Peyer's patch (tissue), 4 donors: ENCODE measurements around the gene CNST. TPM values are rescaled to one million over a fixed set of nuclear protein-coding genes. Genes with fewer than 3 reads are reported as not detected.

Experiments used
- DNase-seq, 3 donors: peaks; one replicate each; pipeline ENCODE4 v3.0.0-alpha.2; 2017 to 2019
- H3K27ac ChIP-seq, 4 donors: fragments of 200-600 bp; sonication (generic); one replicate each; pipeline ENCODE4 v1.5.1; 2016 to 2019
- H3K27me3 ChIP-seq, 2 donors: fragments of 200-600 bp; sonication (generic); one replicate each; pipeline ENCODE4 v1.5.1; 2019
- H3K36me3 ChIP-seq, 3 donors: fragments of 200-600 bp; sonication (generic); one replicate each; pipeline ENCODE4 v1.5.1; 2016 to 2019
- H3K4me1 ChIP-seq, 4 donors: fragments of 200-600 bp; sonication (generic); one replicate each; pipeline ENCODE4 v1.5.1; 2016 to 2019
- H3K4me3 ChIP-seq, 4 donors: fragments of 200-600 bp; sonication (generic); 1 replicate in 3 of 4; 2 replicates in 1 of 4; pipeline ENCODE4 v1.5.1; 2016 to 2019; ENCODE audit warnings: mild to moderate bottlenecking in 1 of 4
- H3K9me3 ChIP-seq, 4 donors: fragments of 200-600 bp; sonication (generic); one replicate each; pipeline ENCODE4 v1.5.1; 2016 to 2019; ENCODE audit warnings: mild to moderate bottlenecking in 1 of 4
- CTCF ChIP-seq, 6 experiments: fragments of 450-650 bp in 4 of 6; fragments of 200-600 bp in 2 of 6; sonication (generic) in 1 of 6; IDR thresholded peaks; one replicate each; pipeline ENCODE4 v1.5.1; 2017 to 2019; ENCODE audit warnings: antibody characterized with exemption in 6 of 6, mild to moderate bottlenecking in 3 of 6, moderate library complexity in 1 of 6
- POLR2A ChIP-seq, 2 donors: fragments of 450-650 bp; IDR thresholded peaks; one replicate each; pipeline ENCODE4 v1.5.1; 2017; ENCODE audit warnings: antibody characterized with exemption in 2 of 2, mild to moderate bottlenecking in 2 of 2, moderate library complexity in 2 of 2
- total RNA-seq, 4 donors: library from RNA; depleted of rRNA; stranded (reverse); fragments of >200 nt; gene quantifications; one replicate each; pipeline ENCODE4 v1.1.0, GENCODE V29; 2016

Gene CNST
- total RNA-seq, 4 donors from 2014 or later = 62.0 to 75.7 (median 69.8) TPM

DNA sequence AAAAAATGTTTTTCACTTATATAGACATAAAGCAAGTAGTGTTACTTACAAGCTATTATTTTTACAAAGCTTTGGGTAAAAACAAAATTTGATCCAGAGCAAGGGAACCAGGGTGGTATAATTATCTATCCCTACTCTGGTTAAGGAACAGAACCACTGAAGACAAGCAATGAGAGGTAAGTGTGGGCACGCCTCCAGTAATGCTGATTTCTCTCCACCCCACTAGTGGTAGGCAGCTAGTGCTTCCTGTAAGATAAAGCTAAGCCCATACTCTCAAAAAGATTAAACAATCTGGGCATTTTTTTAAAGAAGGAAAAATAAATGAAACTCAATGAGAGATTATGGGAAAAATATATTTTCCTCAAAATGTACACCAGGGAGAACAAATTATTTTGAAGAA is 22.3 kb upstream of the CNST start:
- TF ChIP-seq POLR2A (IDR thresholded peaks at IDR 0.05) (no peak), CTCF (IDR thresholded peaks at IDR 0.05) (no peak)
- no peaks in the 10 kb centered on the region for H3K9me3 ChIP-seq
- DNase-seq = no peak
- H3K4me1 ChIP-seq = no peaks in the 10 kb centered on the region
- H3K36me3 ChIP-seq = peaks cover 0 to 71% (median 0%) of the 10 kb centered on the region in 3 donors
- H3K27ac ChIP-seq = no peak overlapping the region
- H3K27me3 ChIP-seq = no peaks in the 10 kb centered on the region
- H3K4me3 ChIP-seq = no peak overlapping the region

GRCh38 chr1:246549665-246550064 is 16.6 kb upstream of the CNST start:
- no peaks in the 10 kb centered on the region for H3K27me3 ChIP-seq
- H3K9me3 ChIP-seq = no peaks in the 10 kb centered on the region
- H3K27ac ChIP-seq = no peak overlapping the region
- no peaks in the 10 kb centered on the region for H3K4me1 ChIP-seq
- DNase-seq = no peak
- H3K36me3 ChIP-seq = peaks cover 0 to 62% (median 0%) of the 10 kb centered on the region in 3 donors
- no peak for TF ChIP-seq POLR2A (IDR thresholded peaks at IDR 0.05)
- TF ChIP-seq CTCF (IDR thresholded peaks at IDR 0.05) = no peak
- H3K4me3 ChIP-seq = no peak overlapping the region

GRCh38 chr1:246550402-246550801 is 15.9 kb upstream of the CNST start:
- Histone ChIP-seq H3K9me3 (no peaks in the 10 kb centered on the region), H3K27me3 (no peaks in the 10 kb centered on the region), H3K36me3 (peaks cover 0 to 62% (median 0%) of the 10 kb centered on the region in 3 donors), H3K4me1 (no peaks in the 10 kb centered on the region), H3K27ac (no peak overlapping the region), H3K4me3 (no peak overlapping the region)
- no peak for DNase-seq
- no peak for TF ChIP-seq CTCF (IDR thresholded peaks at IDR 0.05)
- TF ChIP-seq POLR2A (IDR thresholded peaks at IDR 0.05) = no peak

GRCh38 chr1:246552110-246552509 is 14.1 kb upstream of the CNST start:
- TF ChIP-seq POLR2A (IDR thresholded peaks at IDR 0.05) = no peak
- Histone ChIP-seq H3K4me1 (no peaks in the 10 kb centered on the region), H3K4me3 (no peak overlapping the region), H3K27me3 (no peaks in the 10 kb centered on the region), H3K9me3 (no peaks in the 10 kb centered on the region), H3K36me3 (peaks cover 0 to 74% (median 0%) of the 10 kb centered on the region in 3 donors), H3K27ac (no peak overlapping the region)
- no peak for DNase-seq

GRCh38 chr1:246554201-246554600 is 12.1 kb upstream of the CNST start:
- H3K9me3 ChIP-seq = no peaks in the 10 kb centered on the region
- H3K27me3 ChIP-seq = no peaks in the 10 kb centered on the region
- TF ChIP-seq CTCF (IDR thresholded peaks at IDR 0.05) (no peak), POLR2A (IDR thresholded peaks at IDR 0.05) (no peak)
- no peak overlapping the region for H3K27ac ChIP-seq
- H3K4me3 ChIP-seq = no peak overlapping the region
- peaks cover 0 to 59% (median 0%) of the 10 kb centered on the region in 3 donors for H3K36me3 ChIP-seq
- no peak for DNase-seq
- H3K4me1 ChIP-seq = no peaks in the 10 kb centered on the region

DNA sequence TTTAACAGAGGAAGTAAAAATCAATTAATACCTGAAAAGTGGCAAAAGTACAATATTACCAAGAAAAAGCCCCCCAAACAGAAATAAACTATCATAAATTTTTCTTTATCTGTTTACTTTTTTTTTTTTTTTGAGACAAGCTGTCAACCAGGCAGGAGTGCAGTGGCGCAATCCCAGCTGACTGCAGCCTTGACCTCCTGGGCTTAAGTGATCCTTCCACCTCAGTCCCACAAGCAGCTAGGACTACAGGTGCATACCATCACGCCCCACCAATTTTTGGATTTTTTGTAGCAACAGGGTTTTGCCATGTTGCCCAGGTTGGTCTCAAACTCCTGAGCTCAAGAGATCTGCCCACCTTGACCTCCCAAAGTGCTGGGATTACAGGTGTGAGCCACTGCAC is 8.2 kb upstream of the CNST start:
- Histone ChIP-seq H3K4me1 (no peaks in the 10 kb centered on the region), H3K9me3 (no peaks in the 10 kb centered on the region), H3K27me3 (no peaks in the 10 kb centered on the region), H3K4me3 (no peak overlapping the region), H3K36me3 (peaks cover 0 to 63% (median 0%) of the 10 kb centered on the region in 3 donors), H3K27ac (no peak overlapping the region)
- DNase-seq = no peak
- TF ChIP-seq CTCF (IDR thresholded peaks at IDR 0.05) (no peak), POLR2A (IDR thresholded peaks at IDR 0.05) (no peak)
